GM19468 (cell line): ENCODE data around the gene DNAJC4.
"Not testable (repeated sequence)": the region's sequence is repeated elsewhere in the genome, so short reads cannot be mapped to it uniquely, and the experiment has no call there.

Experiments
- ATAC-seq: cut with Tn5 transposase; IDR thresholded peaks from one replicate; pipeline ENCODE4 v1.9.1; 2021; ENCODE audit warnings: mild to moderate bottlenecking, moderate library complexity, moderate number of reproducible peaks; ENCODE audit not compliant: unreplicated experiment; ENCODE audit errors: extremely low read depth

The DNAJC4 gene

GRCh38 chr11:64243236-64243854, 13.0 kb downstream of the DNAJC4 start:
- no peak for ATAC-seq

- no peak for ATAC-seq
These were observed 13.8 kb downstream of the DNAJC4 start for GRCh38 chr11:64244107-64244506.

DNA sequence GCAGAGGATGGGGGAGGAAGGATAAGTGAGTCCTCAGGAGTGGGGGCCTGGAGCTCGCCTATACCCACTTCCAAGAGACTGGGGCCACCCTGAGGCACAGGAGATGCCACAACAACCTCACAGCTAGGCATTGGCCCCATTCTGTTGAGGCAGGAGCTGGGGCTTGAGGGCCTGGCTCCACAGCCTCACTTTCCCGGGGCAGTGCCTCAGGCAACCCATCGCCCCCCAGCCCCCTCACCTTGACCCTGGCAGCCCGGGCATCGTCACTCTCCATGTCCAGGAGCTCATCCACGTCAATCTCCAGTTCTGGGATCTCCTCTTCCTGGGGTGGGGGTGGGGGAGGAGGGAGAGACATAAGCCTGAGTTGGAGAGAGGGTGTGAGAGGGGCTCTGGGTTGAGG, 14.6 kb downstream of the DNAJC4 start:
- no peak for ATAC-seq

DNA sequence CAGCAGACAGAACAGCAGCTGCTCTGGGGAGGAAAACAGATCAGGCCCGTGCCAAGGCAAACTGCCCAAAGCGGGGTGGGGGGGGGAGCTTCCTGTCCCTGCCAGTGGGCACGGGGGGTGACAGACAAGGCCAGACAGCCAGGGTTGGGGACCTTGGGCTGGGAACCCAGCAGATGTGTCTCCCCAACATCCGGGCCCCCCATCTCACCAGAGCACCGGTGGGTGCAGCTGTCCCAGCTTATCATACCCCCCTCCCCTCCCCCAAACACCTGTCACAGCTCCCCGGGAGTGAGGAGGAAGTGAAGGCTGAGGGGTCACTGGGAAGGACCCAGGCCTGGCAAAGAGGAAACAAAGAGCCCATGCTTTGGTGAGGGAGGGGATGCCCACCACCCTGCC, 15.1 kb downstream of the DNAJC4 start:
- ATAC-seq: no peak

GRCh38 chr11:64245797-64246620, 15.7 kb downstream of the DNAJC4 start:
- ATAC-seq: no peak

DNA sequence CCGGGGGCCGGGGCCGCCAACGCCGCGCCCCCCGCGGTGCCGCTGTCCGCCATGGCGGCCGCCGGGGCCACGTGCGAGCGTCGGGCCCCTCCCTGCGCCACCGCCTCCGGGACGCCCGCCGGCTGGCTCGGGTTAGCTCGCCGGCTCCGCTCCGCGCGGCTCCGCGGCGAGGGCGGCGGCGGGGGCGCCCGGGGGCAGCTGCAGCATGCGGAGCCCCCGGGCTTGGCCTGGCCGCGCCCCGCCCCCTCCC, 16.2 kb downstream of the DNAJC4 start:
- not testable (repeated sequence) for ATAC-seq

DNA sequence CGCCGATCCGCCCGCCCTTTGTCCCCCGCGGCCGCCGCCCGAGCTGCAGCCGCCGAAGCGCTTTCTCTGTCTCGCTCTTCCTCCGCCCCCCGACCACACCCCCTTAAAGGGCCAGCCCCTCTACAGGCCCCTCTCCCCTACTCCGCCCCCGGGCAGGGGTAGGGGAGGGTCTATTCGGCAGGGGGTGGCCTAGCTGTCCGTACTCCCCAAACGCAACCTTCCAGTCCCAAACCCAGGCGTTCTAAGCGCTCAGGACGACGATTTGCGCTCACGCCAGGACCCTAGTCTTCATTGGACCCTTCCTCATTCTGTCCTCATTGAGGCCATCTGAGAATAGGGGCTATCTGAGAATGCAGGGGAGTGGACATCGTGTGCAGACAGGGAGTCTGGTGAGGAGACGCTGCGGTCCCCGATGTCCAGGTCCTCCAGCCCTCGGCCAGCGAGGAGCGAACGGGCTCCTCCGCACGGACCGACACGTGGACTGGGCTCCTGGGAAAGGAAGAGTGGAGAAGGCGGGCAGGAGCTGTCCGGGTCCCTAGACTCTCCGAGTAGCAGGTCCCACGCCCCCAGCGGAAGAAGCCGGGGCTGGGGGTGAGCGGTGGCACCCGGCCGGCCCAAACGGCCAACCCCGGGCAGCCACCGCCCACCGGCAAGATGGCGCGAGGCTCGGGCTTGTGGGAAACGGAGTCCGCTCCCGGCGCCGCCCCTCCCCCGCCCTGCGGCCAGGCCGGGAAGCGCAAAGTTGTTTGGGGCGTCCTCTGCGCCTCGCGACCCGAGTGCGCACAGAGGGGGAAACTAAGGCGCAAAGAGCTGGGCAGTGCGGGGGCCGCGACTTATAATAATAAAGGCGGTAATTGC, 16.8 kb downstream of the DNAJC4 start, which contains the start of gene PPP1R14B:
Gene PPP1R14B (minus strand): TSS at position 73 of the 858 bp plus-strand sequence. CDS start 270 bp downstream, outside the sequence.
- ATAC-seq: no peak

DNA sequence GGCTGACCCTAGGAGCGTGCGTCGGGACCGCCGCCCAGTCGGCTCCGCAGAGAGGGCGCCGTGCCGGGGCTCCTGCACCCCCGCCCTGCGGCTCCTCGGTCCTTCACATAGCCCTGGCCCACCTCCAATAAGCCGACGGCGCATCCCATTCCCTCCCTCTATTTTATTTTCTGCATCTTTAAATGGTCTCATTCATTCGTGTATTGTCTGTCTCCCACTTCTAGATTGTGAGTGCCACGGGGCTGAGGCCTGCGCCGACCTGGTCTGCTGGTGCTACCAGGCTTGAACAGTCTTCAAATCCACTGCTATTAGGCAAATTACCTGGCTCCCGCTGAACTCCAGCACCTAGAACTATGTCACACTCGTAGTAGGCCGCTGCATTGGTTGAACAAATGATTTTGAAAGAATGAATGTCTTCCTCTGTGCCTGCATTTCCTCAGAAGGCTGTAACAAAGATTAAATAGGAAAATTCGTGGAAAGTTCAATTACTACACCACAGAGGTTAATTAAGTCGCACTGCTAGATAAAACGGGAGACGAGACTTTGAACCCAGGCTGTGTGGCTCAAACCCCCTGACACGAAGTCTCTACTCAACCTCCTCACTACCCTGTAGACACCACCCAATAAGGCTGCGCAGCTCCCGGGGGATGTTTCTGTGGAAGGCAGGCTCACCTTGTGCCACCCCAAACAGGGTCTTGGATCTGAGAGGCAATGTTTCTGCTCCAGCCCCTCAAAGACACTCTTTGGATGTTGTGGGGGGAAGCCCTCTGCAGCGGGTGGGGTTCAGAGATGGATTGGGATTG, 17.6 kb downstream of the DNAJC4 start:
- no peak for ATAC-seq

DNA sequence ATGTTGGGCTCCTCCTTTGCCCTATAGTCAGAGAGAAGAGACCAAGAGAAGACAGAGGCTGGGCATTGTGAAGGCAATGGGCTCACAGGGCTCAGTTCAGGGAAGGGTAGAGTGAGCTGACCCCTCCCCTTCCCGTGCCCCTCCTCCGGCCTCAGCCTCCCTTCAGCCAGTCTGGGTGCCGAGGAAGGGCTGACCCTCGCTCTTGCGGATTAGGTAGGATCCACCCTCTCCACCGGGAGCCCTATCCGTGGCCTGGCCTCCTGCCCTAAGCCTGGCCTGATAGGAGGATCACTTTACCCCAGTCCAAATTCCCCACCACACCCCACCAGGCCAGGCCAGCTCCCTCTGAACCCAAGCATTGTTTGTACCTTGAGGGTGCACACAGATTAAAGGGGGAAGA, 18.2 kb downstream of the DNAJC4 start:
- no peak for ATAC-seq

GRCh38 chr11:64249038-64249437, 18.7 kb downstream of the DNAJC4 start:
- ATAC-seq: no peak

DNA sequence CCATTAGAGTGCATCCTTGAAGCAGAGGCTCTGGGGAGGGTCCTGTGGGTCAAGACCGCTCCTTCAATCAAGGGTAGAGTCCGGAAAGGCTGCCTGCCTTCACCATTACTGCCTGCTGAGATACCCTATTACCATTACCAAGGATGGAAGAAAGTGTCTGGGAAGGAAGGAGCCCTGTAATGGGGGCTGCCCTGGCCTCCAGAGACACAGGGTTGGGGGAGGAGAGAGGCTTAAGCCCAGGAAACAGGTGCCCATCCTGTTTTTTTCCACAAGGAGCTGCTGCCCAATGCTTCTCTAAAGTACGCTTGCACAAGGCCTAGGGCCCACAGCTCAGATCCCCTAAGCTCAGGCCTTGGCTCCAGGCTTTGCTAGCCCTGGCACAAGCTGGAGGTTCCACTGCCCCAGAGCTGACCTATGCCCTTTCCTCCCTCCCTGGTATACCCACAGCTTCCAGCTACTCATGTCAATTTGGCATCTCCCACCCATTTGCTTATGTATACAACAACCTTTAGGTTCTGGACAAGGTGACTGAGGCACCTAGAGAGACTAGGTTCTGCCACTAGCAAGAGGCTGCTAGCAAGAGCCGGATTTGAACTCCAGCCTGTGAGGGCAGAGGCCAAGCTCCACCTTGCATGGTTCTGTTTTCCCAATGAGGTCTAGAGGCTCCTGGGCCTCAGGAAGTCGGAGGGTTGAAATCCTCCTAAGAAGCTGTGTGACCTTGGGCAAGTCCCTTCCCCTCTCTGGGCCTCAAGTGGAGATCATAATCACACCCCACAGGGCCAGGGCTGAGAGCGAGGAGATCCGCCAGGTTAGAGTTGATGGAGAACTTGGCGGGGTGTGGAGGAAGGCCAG, 19.4 kb downstream of the DNAJC4 start:
- no peak for ATAC-seq

GRCh38 chr11:64250415-64251015, 20.2 kb downstream of the DNAJC4 start:
- no peak for ATAC-seq

DNA sequence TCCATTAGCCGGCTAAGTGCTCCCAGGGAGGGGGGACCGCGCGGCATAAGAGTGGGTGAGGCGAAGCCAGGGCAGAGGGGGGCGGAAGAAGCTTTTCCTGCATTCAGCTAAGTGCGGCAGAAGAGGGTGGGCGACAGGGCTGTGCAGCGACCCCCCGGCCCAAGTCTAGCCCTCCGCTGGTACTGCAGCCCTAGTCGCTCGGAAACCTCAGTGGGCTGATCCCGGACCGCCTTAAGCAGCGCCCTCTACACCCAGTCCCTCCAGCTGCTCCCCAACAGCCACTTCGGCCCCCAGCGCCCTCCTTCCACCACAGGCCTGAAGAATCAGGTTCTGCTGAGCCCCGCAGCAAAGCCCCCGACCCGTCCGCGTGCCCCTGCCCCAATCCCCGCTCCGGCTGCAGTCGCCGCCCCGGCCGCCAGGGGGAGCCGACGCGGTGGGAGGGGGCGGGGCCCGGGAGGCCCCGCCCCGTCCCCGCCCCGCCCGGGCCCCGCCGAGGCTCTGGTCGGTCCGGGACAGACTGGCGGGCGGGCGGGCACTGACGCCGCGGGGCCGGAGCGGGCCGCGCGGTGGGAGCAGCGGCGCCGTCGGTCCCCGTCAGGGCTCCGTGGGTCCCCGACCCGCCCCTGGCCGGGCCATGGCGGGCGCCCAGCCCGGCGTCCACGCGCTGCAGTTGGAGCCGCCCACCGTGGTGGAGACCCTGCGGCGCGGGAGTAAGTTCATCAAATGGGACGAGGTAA, 20.8 kb downstream of the DNAJC4 start, which contains the start of gene PLCB3:
Gene PLCB3 (plus strand): TSS at position 515 of the 737 bp plus-strand sequence. CDS start 120 bp downstream, at position 635.
- ATAC-seq: no peak

GRCh38 chr11:64251753-64252002, 21.3 kb downstream of the DNAJC4 start:
- no peak for ATAC-seq

DNA sequence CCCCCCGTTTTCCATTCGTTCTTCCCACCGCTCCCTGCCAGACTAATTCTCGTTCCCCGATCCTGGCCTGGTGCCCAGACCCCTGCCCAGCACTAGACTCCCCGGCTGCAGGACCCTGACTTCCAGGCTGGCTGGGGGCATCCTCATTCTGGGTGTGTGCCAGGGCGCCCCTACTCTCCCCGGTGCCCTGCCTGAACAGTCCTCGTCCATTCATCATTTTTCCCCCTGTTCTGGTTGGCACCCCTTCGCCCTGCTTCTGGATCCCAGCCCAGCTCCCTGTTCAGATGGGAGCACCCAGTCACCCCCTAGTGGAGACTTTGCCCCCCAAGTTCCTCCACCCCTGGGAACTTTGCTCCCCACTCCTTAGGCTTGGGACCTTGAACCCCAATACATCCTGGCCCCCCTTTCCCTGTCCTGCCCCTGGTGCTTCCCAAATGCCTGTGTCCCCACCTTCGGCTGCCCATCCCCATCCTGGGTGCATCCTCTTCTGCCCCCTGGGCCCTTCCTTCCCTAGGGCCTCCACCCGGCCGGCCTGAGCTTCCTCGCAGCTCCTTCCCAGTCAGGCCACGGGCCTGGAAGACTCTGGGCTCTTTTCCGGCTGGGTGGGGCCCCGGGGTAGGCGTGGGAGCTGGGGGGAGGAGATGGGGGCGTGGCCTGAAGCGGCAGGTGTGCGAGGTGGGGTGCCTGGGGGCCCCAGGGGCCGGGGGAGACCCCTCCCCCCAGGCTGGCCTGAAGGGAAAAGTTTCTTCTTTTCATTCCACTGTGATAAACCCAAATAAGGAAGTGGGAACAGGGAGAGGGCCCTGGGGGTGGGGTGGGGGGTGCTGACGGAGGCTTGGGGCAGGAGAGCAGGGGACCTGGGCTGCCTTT, 21.9 kb downstream of the DNAJC4 start:
- ATAC-seq: no peak

- no peak for ATAC-seq
These were observed 22.7 kb downstream of the DNAJC4 start for GRCh38 chr11:64253043-64253442.

DNA sequence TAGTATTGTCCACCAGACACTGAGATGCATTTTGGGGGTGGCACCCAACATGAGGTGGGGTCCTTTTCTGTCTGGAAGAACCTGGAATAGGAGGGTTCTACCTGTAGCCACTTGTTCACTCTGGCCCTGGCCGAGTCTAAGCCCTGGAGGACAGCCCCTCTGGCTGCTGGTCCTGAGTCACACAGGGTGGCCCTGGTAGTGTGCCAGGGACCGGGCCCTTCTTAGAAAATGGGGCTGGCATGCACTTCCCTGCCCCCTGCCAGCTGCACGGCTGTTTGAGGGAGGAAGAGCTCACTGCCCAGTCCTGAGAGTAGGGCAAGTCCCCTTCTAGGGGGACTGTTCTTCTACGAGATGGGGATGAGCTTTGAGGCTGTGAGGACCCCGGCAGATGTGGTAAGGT, 23.1 kb downstream of the DNAJC4 start:
- ATAC-seq: no peak

GRCh38 chr11:64254326-64254725, 24.0 kb downstream of the DNAJC4 start:
- no peak for ATAC-seq
